Measurements from ENCODE around the gene PYGO2.
"Not testable (repeated sequence)": the region's sequence is repeated elsewhere in the genome, so short reads cannot be mapped to it uniquely, and the experiment has no call there.

PYGO2 gene

GRCh38 chr1:155000411-155000725 lies 38.8 kb upstream of the PYGO2 start:
- no peak for DNase-seq (ENCODE audit: low read depth in 2 of 2)

- DNase-seq (ENCODE audit: low read depth in 2 of 2): peak in 1 of 2 experiments; percentile 77
Observed at GRCh38 chr1:154999571-155000410, 38.2 kb upstream of the PYGO2 start.

GRCh38 chr1:154998818-154999570 lies 37.4 kb upstream of the PYGO2 start:
- DNase-seq (ENCODE audit: low read depth in 2 of 2): peak in 1 of 2 experiments; percentile 79

GRCh38 chr1:154998201-154998780 lies 36.7 kb upstream of the PYGO2 start:
- DNase-seq (ENCODE audit: low read depth in 2 of 2): no peak

- DNase-seq (ENCODE audit: low read depth in 2 of 2): no peak
Observed at GRCh38 chr1:154996966-154997701, 35.6 kb upstream of the PYGO2 start.

GRCh38 chr1:154995301-154995983 lies 33.9 kb upstream of the PYGO2 start:
- not testable (repeated sequence) for DNase-seq (ENCODE audit: low read depth in 2 of 2)

- DNase-seq (ENCODE audit: low read depth in 2 of 2): no peak
Observed at GRCh38 chr1:154994591-154994990, 33.0 kb upstream of the PYGO2 start.

GRCh38 chr1:154994269-154994587 lies 32.6 kb upstream of the PYGO2 start:
- DNase-seq (ENCODE audit: low read depth in 2 of 2): no peak

- no peak for DNase-seq (ENCODE audit: low read depth in 2 of 2)
Observed at GRCh38 chr1:154993572-154994268, 32.1 kb upstream of the PYGO2 start, which contains the start of gene LENEP. LENEP (plus strand) TSS chr1:154993586; CDS start chr1:154993608, 22 bp downstream.

GRCh38 chr1:154992721-154993571 lies 31.4 kb upstream of the PYGO2 start:
- no peak for DNase-seq (ENCODE audit: low read depth in 2 of 2)

- DNase-seq (ENCODE audit: low read depth in 2 of 2): no peak
Observed at GRCh38 chr1:154990276-154990675, 28.7 kb upstream of the PYGO2 start.

- no peak for DNase-seq (ENCODE audit: low read depth in 2 of 2)
Observed at GRCh38 chr1:154989195-154989860, 27.7 kb upstream of the PYGO2 start.

- no peak for DNase-seq (ENCODE audit: low read depth in 2 of 2)
Observed at GRCh38 chr1:154988058-154988954, 26.7 kb upstream of the PYGO2 start.

GRCh38 chr1:154987326-154987725 lies 25.7 kb upstream of the PYGO2 start:
- DNase-seq (ENCODE audit: low read depth in 2 of 2): no peak

- DNase-seq (ENCODE audit: low read depth in 2 of 2): not testable (repeated sequence)
Observed at GRCh38 chr1:154986736-154987135, 25.2 kb upstream of the PYGO2 start.

GRCh38 chr1:154983776-154984466 lies 22.3 kb upstream of the PYGO2 start:
- DNase-seq (ENCODE audit: low read depth in 2 of 2): no peak

GRCh38 chr1:154982897-154983648 lies 21.5 kb upstream of the PYGO2 start, which contains the start of gene FLAD1:
FLAD1 (plus strand) TSS chr1:154983344; CDS start chr1:154983695, 351 bp downstream.
- peak; percentile 93 to 96 for DNase-seq (ENCODE audit: low read depth in 2 of 2)

All from stimulated activated CD4-positive, alpha-beta T cell treated with anti-CD3 and anti-CD28 coated beads, Interleukin-12 subunit alpha, Interleukin-12 subunit beta, amount 100 ng/mL, for 24 hours (primary cell).